Calu3 (cell line): Measurements from ENCODE around the gene PHKG1. TPM values are rescaled to one million over a fixed set of nuclear protein-coding genes. Genes with fewer than 3 reads are reported as not detected.
A peak's percentile ranks its signal among the peaks of the same experiment; 100 is the strongest.
"Not testable (repeated sequence)": the region's sequence is repeated elsewhere in the genome, so short reads cannot be mapped to it uniquely, and the experiment has no call there.

Experiments
- Bru-seq: library from RNA; stranded (reverse); fragments of 400-500 nt; gene quantifications from one replicate; lab custom pipeline; 2021; lab: Mats Ljungman, UMichigan
- BruChase-seq, 2 experiments: library from RNA; stranded (reverse); fragments of 400-500 nt; gene quantifications; one replicate each; lab custom pipeline; 2021; lab: Mats Ljungman, UMichigan
- BruUV-seq: library from RNA; stranded (reverse); fragments of 400-500 nt; replicated peaks from 2 replicates; lab custom pipeline; 2021; lab: Mats Ljungman, UMichigan
- CTCF ChIA-PET: fragments of 300-600 bp; sonication (Branson Sonifier 250); formaldehyde crosslinking; loops from one replicate; lab custom pipeline; 2022; ENCODE audit warnings: antibody characterized with exemption; lab: Charles Lee
- DNase-seq: peaks from one replicate; pipeline ENCODE4 v3.0.0; 2022
- H3K27ac Mint-ChIP-seq: one replicate; pipeline ENCODE4 v1.8.0; 2022; ENCODE audit warnings: mixed read lengths; ENCODE audit not compliant: unreplicated experiment
- H3K27me3 Mint-ChIP-seq: one replicate; pipeline ENCODE4 v1.8.0; 2022; ENCODE audit warnings: mixed read lengths; ENCODE audit not compliant: unreplicated experiment
- H3K36me3 Mint-ChIP-seq: one replicate; pipeline ENCODE4 v1.8.0; 2022; ENCODE audit warnings: mild to moderate bottlenecking, moderate library complexity, mixed read lengths; ENCODE audit not compliant: insufficient read depth, unreplicated experiment
- H3K4me1 Mint-ChIP-seq: one replicate; pipeline ENCODE4 v1.8.0; 2022; ENCODE audit warnings: mild to moderate bottlenecking, low read depth, mixed read lengths; ENCODE audit not compliant: unreplicated experiment
- H3K4me3 Mint-ChIP-seq: one replicate; pipeline ENCODE4 v1.8.0; 2022; ENCODE audit warnings: mild to moderate bottlenecking, low read depth, moderate library complexity, mixed read lengths; ENCODE audit not compliant: unreplicated experiment
- H3K9me3 Mint-ChIP-seq: one replicate; pipeline ENCODE4 v1.8.0; 2022; ENCODE audit warnings: low read depth, mixed read lengths; ENCODE audit not compliant: unreplicated experiment
- CTCF ChIP-seq: fragments of 200-600 bp; IDR thresholded peaks from one replicate; pipeline ENCODE4 v1.8.0; 2022; ENCODE audit warnings: antibody characterized with exemption; ENCODE audit not compliant: unreplicated experiment
- intact Hi-C: fragments of 100-400 bp; cut with micrococcal nuclease; formaldehyde crosslinking; loops from one replicate; pipeline ENCODE4 v1.10.0; 2022; ENCODE audit not compliant: unreplicated experiment
- long read RNA-seq: library from polyadenylated mRNA; stranded (forward); transcript quantifications from one replicate; pipeline ENCODE4 v2.0.0, GENCODE V29; 2022
- total RNA-seq: library from RNA; stranded (reverse); gene quantifications from 2 replicates; pipeline ENCODE4 v1.2.3, GENCODE V29; 2022

PHKG1 gene
- total RNA-seq (1.1 and 2.6 TPM in 2 replicates), Bru-seq, nascent RNA (percentile 30 among the genes with signal in this experiment), BruChase-seq, experiment 1, labeled RNA remaining after a 6-hour chase (percentile 47 among the genes with signal in this experiment), BruChase-seq, experiment 2, labeled RNA remaining after a 2-hour chase (percentile 50 among the genes with signal in this experiment)
- long read RNA-seq, partial matches to known transcripts, result 0 of 8 reads
- long read RNA-seq, other reads (novel, unspliced or antisense), result 8 of 8 reads

GRCh38 chr7:56092789-56093531 is at the start of gene PHKG1:
PHKG1 (minus strand) TSS chr7:56092952; CDS start chr7:56088941, 4,011 bp downstream.
- Mint-ChIP-seq H3K9me3 (no peaks in the 10 kb centered on the region), H3K36me3 (peaks cover 52% of the 10 kb centered on the region), H3K27me3 (no peaks in the 10 kb centered on the region), H3K4me1 (no peaks in the 10 kb centered on the region), H3K4me3 (no peak within 1 kb of the TSS), H3K27ac (peak within 1 kb of the TSS; percentile 20)
- peak; percentile 68 for TF ChIP-seq CTCF
- peak; percentile 64 for DNase-seq
- CTCF ChIA-PET, result interaction anchor here (0.5 to 1.6 kb wide), 7 partner anchors 15 to 1292 kb away, joined by 3 to 7 read pairs (median 5); partner anchors contain the start of genes CCT6A and PSPH
- intact Hi-C loops, result no loop called here
- BruUV-seq, result no TSS peak

- H3K9me3 Mint-ChIP-seq, result peaks cover 11% of the 10 kb centered on the region
- DNase-seq, CTCF ChIA-PET, H3K36me3 Mint-ChIP-seq, H3K4me3 Mint-ChIP-seq, H3K4me1 Mint-ChIP-seq, H3K27ac Mint-ChIP-seq, H3K27me3 Mint-ChIP-seq, BruUV-seq: not testable (repeated sequence)
- intact Hi-C loops, result loop anchor here (10.0 kb wide), 1 partner anchor 64 kb away; no protein-coding TSS in a partner anchor
These were observed 38.3 kb upstream of the PHKG1 start for GRCh38 chr7:56131062-56131461.

GRCh38 chr7:56127241-56127975 is 34.7 kb upstream of the PHKG1 start:
- intact Hi-C loops, result no loop called here
- Mint-ChIP-seq H3K27ac (no peak overlapping the region), H3K27me3 (no peaks in the 10 kb centered on the region), H3K4me1 (no peaks in the 10 kb centered on the region), H3K9me3 (peaks cover 3% of the 10 kb centered on the region), H3K4me3 (no peak overlapping the region), H3K36me3 (no peaks in the 10 kb centered on the region)
- BruUV-seq, result no TSS peak
- DNase-seq, result no peak
- no peak for TF ChIP-seq CTCF
- CTCF ChIA-PET, result interaction anchor here (0.7 kb wide), 1 partner anchor 133 kb away, joined by 4 read pairs; no protein-coding TSS in a partner anchor

- Mint-ChIP-seq H3K9me3 (peaks cover 3% of the 10 kb centered on the region), H3K36me3 (no peaks in the 10 kb centered on the region), H3K4me3 (no peak overlapping the region), H3K27ac (no peak overlapping the region), H3K4me1 (no peaks in the 10 kb centered on the region), H3K27me3 (no peaks in the 10 kb centered on the region)
- intact Hi-C loops, result no loop called here
- BruUV-seq, result no TSS peak
- no peak for DNase-seq
- CTCF ChIA-PET, result no interaction called here
- TF ChIP-seq CTCF, result no peak
These were observed 33.1 kb upstream of the PHKG1 start for GRCh38 chr7:56125831-56126230.
